Endothelial cell (in vitro differentiated cells): ENCODE data around the gene TMEM171. TPM values are rescaled to one million over a fixed set of nuclear protein-coding genes. Genes with fewer than 3 reads are reported as not detected.

ENCODE experiments used
- DNase-seq: peaks from one replicate; pipeline ENCODE4 v3.0.0; 2021; ENCODE audit warnings: low spot score
- H3K27ac Mint-ChIP-seq: one replicate; pipeline ENCODE4 v1.8.0; 2021; ENCODE audit warnings: mixed read lengths, inconsistent platforms; ENCODE audit not compliant: unreplicated experiment
- H3K27me3 Mint-ChIP-seq: one replicate; pipeline ENCODE4 v1.8.0; 2021; ENCODE audit warnings: mild to moderate bottlenecking, moderate library complexity, mixed read lengths, inconsistent platforms; ENCODE audit not compliant: unreplicated experiment
- H3K36me3 Mint-ChIP-seq: one replicate; pipeline ENCODE4 v1.8.0; 2021; ENCODE audit warnings: mild to moderate bottlenecking, low read depth, mixed read lengths, inconsistent platforms; ENCODE audit not compliant: unreplicated experiment
- H3K4me1 Mint-ChIP-seq: one replicate; pipeline ENCODE4 v1.8.0; 2021; ENCODE audit warnings: mild to moderate bottlenecking, mixed read lengths, inconsistent platforms; ENCODE audit not compliant: unreplicated experiment
- H3K4me3 Mint-ChIP-seq: one replicate; pipeline ENCODE4 v1.8.0; 2021; ENCODE audit warnings: mild to moderate bottlenecking, mixed read lengths, inconsistent platforms; ENCODE audit not compliant: unreplicated experiment
- H3K9me3 Mint-ChIP-seq: one replicate; pipeline ENCODE4 v1.8.0; 2021; ENCODE audit warnings: mixed read lengths, inconsistent platforms; ENCODE audit not compliant: unreplicated experiment
- total RNA-seq: library from RNA; stranded (reverse); fragmentation: NEBNext Ultra II Directional; extraction: Animal tissue kit (Norgen Biotek cat#: 25700); gene quantifications from one replicate; pipeline ENCODE4 v1.2.1, GENCODE V29; 2021; ENCODE audit not compliant: unreplicated experiment
- TF ChIP-seq, protein P1 (sequence below): fragments of 200-600 bp; sonication (generic); IDR thresholded peaks from one replicate; pipeline ENCODE4 v1.5.0; 2021; ENCODE audit warnings: antibody characterized with exemption; ENCODE audit not compliant: unreplicated experiment

The TMEM171 gene
- total RNA-seq, 1 donor from 2014 or later, result not detected

DNA sequence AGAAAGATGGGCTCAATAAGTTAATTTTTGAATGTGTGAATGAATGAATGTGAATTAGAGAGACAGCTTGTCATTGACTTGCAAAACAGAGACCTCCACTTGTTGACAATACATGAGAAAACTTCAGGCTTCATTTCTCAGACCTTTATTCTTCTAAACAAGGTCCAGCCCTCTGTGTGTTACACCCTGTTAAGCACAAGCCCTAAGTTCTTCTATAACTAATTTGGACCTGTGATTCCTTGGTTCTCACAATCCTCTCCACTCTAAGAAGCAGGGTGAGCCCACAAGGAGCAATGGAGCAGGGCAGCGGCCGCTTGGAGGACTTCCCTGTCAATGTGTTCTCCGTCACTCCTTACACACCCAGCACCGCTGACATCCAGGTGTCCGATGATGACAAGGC is 52.6 kb downstream of the TMEM171 start, which contains the start of gene TMEM174:
Gene TMEM174, plus strand, starts transcription at position 243 of the 400 bp plus-strand sequence. Its CDS starts 51 bp downstream, at position 294.
- H3K4me1 Mint-ChIP-seq, result peaks cover 6% of the 10 kb centered on the region
- no peaks in the 10 kb centered on the region for H3K36me3 Mint-ChIP-seq
- no peak for DNase-seq
- H3K4me3 Mint-ChIP-seq, result no peak within 1 kb of the TSS
- TF ChIP-seq, protein P1, sequence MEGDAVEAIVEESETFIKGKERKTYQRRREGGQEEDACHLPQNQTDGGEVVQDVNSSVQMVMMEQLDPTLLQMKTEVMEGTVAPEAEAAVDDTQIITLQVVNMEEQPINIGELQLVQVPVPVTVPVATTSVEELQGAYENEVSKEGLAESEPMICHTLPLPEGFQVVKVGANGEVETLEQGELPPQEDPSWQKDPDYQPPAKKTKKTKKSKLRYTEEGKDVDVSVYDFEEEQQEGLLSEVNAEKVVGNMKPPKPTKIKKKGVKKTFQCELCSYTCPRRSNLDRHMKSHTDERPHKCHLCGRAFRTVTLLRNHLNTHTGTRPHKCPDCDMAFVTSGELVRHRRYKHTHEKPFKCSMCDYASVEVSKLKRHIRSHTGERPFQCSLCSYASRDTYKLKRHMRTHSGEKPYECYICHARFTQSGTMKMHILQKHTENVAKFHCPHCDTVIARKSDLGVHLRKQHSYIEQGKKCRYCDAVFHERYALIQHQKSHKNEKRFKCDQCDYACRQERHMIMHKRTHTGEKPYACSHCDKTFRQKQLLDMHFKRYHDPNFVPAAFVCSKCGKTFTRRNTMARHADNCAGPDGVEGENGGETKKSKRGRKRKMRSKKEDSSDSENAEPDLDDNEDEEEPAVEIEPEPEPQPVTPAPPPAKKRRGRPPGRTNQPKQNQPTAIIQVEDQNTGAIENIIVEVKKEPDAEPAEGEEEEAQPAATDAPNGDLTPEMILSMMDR, result no peak
- H3K27ac Mint-ChIP-seq, result no peak within 1 kb of the TSS
- peaks cover 1% of the 10 kb centered on the region for H3K27me3 Mint-ChIP-seq
- no peaks in the 10 kb centered on the region for H3K9me3 Mint-ChIP-seq

DNA sequence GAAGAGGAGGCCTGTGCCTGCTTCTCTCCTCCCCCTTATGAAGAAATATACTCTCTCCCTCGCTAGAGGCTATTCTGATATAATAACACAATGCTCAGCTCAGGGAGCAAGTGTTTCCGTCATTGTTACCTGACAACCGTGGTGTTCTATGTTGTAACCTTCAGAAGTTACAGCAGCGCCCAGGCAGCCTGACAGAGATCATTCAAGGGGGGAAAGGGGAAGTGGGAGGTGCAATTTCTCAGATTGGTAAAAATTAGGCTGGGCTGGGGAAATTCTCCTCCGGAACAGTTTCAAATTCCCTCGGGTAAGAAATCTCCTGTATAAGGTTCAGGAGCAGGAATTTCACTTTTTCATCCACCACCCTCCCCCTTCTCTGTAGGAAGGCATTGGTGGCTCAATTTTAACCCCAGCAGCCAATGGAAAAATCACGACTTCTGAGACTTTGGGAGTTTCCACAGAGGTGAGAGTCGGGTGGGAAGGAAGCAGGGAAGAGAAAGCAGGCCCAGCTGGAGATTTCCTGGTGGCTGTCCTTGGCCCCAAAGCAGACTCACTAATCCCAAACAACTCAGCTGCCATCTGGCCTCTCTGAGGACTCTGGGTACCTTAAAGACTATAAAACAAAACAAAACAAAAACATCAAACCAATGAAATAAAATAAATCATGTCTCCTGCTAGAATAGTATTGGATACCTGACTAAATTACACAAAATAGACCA is 53.9 kb downstream of the TMEM171 start:
- Mint-ChIP-seq H3K36me3 (no peaks in the 10 kb centered on the region), H3K4me3 (no peak overlapping the region), H3K27me3 (no peaks in the 10 kb centered on the region), H3K4me1 (peaks cover 6% of the 10 kb centered on the region), H3K27ac (no peak overlapping the region), H3K9me3 (no peaks in the 10 kb centered on the region)
- no peak for DNase-seq
- TF ChIP-seq, protein P1, result no peak

- H3K4me3 Mint-ChIP-seq, result no peak overlapping the region
- H3K27me3 Mint-ChIP-seq, result no peaks in the 10 kb centered on the region
- TF ChIP-seq, protein P1, result no peak
- no peaks in the 10 kb centered on the region for H3K9me3 Mint-ChIP-seq
- H3K36me3 Mint-ChIP-seq, result no peaks in the 10 kb centered on the region
- no peak for DNase-seq
- no peak overlapping the region for H3K27ac Mint-ChIP-seq
- peaks cover 6% of the 10 kb centered on the region for H3K4me1 Mint-ChIP-seq
Observed at GRCh38 chr5:73176250-73176649, 55.9 kb downstream of the TMEM171 start.

DNA sequence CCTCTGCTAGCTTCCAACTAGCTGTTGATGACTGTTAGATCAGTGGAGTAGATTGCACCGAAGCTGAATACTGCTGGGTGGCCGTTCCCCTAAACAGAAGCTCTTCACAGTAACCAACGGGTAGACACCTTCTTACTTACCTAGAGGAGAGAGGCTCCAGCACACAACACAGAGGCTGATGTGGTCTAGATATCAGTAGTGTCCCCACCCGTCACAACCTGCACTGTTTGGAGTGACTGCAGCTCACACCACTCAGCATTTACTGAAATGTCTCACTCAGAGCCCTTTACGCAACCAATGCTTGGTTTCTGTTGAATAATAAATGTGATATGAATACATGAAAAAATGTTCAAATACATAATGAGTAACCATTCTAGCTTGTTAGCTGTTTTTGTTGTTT is 57.9 kb downstream of the TMEM171 start:
- Mint-ChIP-seq H3K27me3 (no peaks in the 10 kb centered on the region), H3K4me3 (no peak overlapping the region), H3K36me3 (no peaks in the 10 kb centered on the region), H3K9me3 (no peaks in the 10 kb centered on the region), H3K4me1 (peaks cover 6% of the 10 kb centered on the region), H3K27ac (no peak overlapping the region)
- no peak for DNase-seq
- TF ChIP-seq, protein P1, result no peak

- Mint-ChIP-seq H3K9me3 (no peaks in the 10 kb centered on the region), H3K4me1 (peaks cover under 1% of the 10 kb centered on the region), H3K27me3 (no peaks in the 10 kb centered on the region)
Observed at GRCh38 chr5:73179730-73180129, 59.4 kb downstream of the TMEM171 start.

More at GRCh38 chr5:73179730-73180129, 59.4 kb downstream of the TMEM171 start:
- Mint-ChIP-seq H3K36me3 (no peaks in the 10 kb centered on the region), H3K4me3 (no peak overlapping the region), H3K27ac (no peak overlapping the region)
- TF ChIP-seq, protein P1, result no peak
- DNase-seq, result no peak
